AG09309 (cell line): ENCODE data around the gene HNRNPA2B1.
"Not testable (repeated sequence)": the region's sequence is repeated elsewhere in the genome, so short reads cannot be mapped to it uniquely, and the experiment has no call there.

Experiments
- DNase-seq: peaks from one replicate; pipeline ENCODE4 v3.0.0-alpha.2; 2010; ENCODE audit warnings: low read depth
- H3K4me3 ChIP-seq: 2 replicates; pipeline ENCODE4 v1.5.1; 2011; ENCODE audit warnings: mild to moderate bottlenecking, low read depth, low read length, moderate library complexity; ENCODE audit not compliant: control insufficient read depth
- CTCF ChIP-seq: IDR thresholded peaks from 2 replicates; pipeline ENCODE4 v1.5.1; 2011; ENCODE audit warnings: mild to moderate bottlenecking, low read depth, low read length, inconsistent platforms; ENCODE audit not compliant: insufficient read depth, control insufficient read depth; ENCODE audit errors: missing control alignments

Gene HNRNPA2B1

GRCh38 chr7:26149391-26149977, 51.1 kb downstream of the HNRNPA2B1 start:
- H3K4me3 ChIP-seq: no peak overlapping the region
- TF ChIP-seq CTCF: no peak
- DNase-seq: no peak

DNA sequence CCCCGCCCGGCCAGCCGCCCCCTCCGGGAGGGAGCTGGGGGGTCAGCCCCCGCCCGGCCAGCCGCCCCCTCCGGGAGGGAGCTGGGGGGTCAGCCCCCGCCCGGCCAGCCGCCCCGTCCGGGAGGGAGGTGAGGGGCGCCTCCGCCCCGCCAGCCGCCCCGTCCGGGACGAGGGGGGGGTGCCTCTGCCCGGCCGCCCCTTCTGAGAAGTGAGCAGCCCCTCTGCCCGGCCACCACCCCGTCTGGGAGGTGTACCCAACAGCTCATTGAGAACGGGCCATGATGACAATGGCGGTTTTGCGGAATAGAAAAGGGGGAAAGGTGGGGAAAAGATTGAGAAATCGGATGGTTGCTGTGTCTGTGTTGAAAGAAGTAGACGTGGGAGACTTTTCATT, 52.2 kb downstream of the HNRNPA2B1 start:
- H3K4me3 ChIP-seq, DNase-seq: not testable (repeated sequence)

GRCh38 chr7:26147646-26148306, 52.8 kb downstream of the HNRNPA2B1 start:
- DNase-seq, H3K4me3 ChIP-seq: not testable (repeated sequence)

GRCh38 chr7:26147030-26147429, 53.5 kb downstream of the HNRNPA2B1 start:
- no peak overlapping the region for H3K4me3 ChIP-seq
- no peak for TF ChIP-seq CTCF

DNA sequence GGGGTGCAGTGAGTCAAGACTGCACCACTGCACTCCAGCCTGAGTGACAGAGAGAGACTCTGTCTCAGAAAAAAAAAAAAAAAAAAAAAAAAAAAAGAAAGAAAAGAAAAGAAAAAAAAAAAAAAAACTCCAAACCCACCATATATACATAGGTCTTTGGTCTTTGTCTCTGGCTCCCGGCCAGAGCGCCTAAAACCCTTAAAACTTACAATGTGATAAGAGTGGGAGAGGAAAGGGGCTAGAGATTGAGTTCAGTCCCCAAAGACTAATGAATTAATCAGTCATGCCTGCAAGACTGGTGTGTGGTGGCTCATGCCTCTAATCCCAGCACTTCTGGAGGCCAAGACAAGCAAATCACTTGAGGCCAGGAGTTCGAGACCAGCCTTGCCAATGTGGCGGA, 55.3 kb downstream of the HNRNPA2B1 start:
- H3K4me3 ChIP-seq: no peak overlapping the region
- TF ChIP-seq CTCF: no peak
- DNase-seq: no peak

More at GRCh38 chr7:26147030-26147429, 53.5 kb downstream of the HNRNPA2B1 start:
- peak; percentile 14 for DNase-seq

- no peak for DNase-seq
- no peak overlapping the region for H3K4me3 ChIP-seq
- no peak for TF ChIP-seq CTCF
Observed at GRCh38 chr7:26144184-26145080, 56.1 kb downstream of the HNRNPA2B1 start.

GRCh38 chr7:26143298-26144048, 57.1 kb downstream of the HNRNPA2B1 start:
- peak; percentile 14 for DNase-seq
- no peak overlapping the region for H3K4me3 ChIP-seq
- TF ChIP-seq CTCF: no peak
